Stimulated activated CD8-positive, alpha-beta memory T cell treated with anti-CD3 and anti-CD28 coated beads, Interleukin-12 subunit alpha, Interleukin-12 subunit beta, amount 100 ng/mL, for 24 hours (primary cell): Measurements from ENCODE around the gene NR4A3.
"Not testable (repeated sequence)": the region's sequence is repeated elsewhere in the genome, so short reads cannot be mapped to it uniquely, and the experiment has no call there.

Source experiments
- DNase-seq: peaks from one replicate; pipeline ENCODE4 v3.0.0-alpha.2; 2020; ENCODE audit errors: extremely low read depth

NR4A3 gene

GRCh38 chr9:99834474-99834873 is 12.8 kb downstream of the NR4A3 start:
- no peak for DNase-seq

- no peak for DNase-seq
These were observed 13.5 kb downstream of the NR4A3 start for GRCh38 chr9:99835142-99835541.

DNA sequence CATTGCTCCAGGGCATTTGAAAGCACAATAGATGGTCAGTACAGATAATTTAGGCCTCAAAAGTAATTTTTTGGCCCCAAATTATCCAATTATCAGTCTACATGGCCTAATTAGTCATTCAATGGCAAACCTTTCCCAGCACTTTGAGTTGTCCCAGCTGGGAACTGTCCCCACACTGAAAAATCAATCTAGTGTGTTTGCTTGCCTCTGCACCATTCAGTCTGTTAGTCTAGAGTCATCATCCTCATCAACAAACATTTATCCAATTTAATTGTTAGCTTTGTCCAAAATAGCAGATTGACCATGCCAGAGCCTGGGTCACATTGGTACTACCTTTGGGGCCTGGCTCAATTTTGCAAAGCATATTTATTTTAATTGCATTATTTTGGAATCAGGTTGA is 13.9 kb downstream of the NR4A3 start:
- DNase-seq = no peak

DNA sequence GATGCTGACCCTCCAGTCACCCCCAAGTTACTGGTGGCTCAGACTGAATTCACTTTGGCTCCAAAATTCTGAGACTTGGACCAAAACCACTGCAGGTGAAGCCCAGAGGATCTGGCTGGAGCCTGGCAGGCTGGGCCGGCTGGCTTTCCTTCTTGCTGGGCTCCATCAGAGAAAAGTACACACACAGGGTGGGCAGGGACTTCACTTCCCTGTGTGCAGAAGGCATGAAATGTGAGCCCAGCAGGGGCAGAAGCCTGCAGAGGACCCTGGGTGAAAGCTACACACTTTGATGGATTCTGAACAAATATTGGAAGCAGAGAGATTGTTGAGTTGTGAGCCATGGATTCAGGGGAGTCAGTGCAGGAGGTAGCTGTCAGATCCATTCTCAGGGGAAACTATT is 18.4 kb downstream of the NR4A3 start:
- DNase-seq = no peak

GRCh38 chr9:99845063-99845462 is 23.4 kb downstream of the NR4A3 start:
- DNase-seq = no peak

DNA sequence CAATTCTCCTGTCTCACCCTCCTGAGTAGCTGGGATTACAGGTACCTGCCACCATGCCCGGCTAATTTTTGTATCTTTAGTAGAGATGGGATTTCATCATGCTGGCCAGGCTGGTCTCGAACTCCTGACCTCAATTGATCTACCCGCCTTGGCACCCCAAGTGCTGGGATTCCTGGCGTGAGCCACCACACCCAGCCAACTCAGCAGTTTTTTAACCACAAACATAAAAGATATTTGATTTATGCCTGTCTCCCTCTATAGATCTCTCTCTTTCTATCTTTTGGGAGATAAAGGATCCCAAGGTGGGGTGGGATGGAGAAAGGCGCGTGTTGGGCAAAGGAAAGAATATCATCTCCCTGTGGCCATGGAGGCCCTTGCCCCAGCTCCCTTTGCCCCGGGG is 26.8 kb downstream of the NR4A3 start:
- DNase-seq = no peak

DNA sequence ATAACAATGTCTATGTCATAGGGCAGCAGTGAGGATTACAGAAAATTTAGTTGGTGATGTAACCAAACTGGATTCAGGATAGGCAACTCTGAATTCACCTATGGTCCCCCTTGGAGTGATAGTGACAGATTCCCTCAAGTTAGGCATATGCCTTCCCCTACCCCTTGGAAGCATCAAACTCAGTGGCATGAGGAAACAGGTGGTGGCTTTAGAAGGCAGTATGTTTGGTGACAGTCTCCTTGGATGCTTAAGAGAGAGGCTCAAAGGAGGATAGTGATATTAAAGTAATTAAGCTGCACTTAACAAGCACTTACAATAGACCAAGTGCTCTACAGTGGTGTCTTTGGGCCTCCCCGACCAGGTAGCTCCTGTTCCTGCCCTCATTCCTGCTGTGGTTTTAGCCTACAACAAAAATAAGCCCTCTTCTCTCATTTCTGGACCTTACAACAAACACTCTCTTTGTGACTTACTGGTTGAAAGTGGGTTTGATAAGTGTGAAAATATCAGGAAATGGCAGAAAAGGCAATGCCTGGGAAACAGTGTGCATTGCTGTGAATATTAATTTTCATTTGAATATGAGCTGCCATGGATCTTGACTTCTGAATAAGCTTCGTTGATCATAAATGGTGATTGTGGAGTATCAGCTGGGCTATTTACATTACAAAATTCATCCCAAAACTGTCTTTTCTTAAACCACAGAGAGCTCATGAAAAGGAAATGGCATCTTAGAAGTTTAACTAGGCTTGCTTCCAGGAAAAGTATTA is 29.2 kb downstream of the NR4A3 start:
- DNase-seq = no peak

DNA sequence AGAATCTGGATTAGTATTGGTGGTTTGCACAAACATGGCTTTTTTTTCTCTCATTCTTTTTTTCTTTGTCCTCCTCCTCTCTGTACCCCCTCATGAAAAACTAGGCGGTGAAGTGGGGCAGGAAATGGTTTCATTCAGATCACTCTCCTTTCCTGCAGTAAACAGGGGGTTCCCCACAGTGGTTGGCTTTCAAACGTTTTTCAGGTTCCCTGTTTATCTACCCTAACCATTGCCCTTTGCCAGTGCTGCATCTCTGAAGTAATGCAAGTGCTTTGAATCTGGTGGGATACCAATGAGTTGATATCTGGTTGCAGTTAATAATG is 29.8 kb downstream of the NR4A3 start:
- no peak for DNase-seq

DNA sequence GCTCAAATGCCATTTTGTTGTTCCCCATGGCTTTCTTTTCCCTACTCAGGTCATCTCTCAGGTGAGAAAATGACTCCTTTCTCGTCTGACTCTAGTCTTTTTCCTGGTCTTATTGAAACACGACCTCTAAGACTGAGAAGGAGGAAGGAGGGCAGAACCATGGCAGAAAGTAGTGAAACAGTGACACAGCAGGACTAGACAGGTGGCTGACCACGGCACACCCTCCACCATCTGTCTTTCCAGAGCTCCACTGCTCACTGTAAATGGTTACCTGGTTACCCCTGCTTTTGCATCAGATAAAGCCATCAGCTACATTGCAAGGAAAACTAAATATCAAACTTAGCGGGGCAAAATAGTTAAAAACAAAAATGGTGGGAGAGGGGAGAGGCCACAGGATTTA is 30.9 kb downstream of the NR4A3 start:
- DNase-seq = no peak

GRCh38 chr9:99855467-99856176 is 33.9 kb downstream of the NR4A3 start:
- DNase-seq = no peak

GRCh38 chr9:99857576-99857975 is 35.9 kb downstream of the NR4A3 start:
- DNase-seq = not testable (repeated sequence)

DNA sequence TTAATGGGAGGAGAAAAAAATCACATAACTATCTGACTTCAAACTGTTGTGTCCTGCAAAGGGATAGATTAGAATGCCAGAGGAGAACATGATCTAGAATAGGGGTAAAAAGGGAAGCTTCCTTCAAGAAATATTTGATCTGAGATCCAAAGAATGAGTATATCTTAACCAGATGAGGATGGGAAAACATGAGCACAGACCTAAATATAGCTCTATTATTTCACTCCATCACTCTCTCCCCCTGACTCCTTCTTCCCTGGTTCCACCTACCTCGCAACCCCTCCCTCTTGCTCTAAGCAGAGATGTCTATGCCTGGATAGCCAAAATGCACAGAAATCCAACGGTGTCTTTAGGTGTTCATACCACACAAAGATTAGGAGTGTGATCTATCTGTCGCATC is 36.4 kb downstream of the NR4A3 start:
- DNase-seq = no peak

DNA sequence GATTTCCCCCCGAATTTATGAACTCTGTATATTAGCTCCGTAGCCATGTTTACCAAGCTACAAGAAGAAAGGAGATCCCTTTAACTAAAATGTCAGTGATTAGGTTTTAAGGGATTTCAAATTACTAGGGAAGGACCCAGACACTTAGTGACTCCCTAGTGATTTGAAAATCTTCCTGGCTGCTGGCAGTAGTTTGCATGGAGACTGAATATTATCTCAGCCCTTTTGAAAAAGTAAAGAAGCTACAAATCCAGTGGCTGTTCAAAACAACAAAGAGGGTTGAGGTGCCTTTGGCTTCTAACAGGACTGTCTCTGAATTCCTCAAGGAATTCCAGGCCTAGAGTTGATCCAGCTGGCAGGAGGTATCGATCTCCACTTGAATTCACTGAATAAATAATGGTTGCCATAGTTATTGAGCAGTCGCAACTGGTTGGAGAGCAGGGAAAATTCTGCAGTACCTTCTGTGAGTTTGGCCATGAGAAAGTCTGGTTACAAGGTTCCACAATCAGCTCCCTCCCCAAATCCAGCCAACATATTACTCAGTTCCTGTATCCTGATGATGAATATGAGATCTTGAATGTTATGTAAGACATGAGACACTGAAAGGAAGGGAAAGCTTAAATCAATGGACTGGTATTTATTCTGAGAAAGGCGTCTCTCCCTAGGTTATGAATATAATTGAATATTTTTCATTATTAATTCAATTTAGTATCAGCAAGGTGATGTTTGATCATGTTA is 37.7 kb downstream of the NR4A3 start:
- no peak for DNase-seq

DNA sequence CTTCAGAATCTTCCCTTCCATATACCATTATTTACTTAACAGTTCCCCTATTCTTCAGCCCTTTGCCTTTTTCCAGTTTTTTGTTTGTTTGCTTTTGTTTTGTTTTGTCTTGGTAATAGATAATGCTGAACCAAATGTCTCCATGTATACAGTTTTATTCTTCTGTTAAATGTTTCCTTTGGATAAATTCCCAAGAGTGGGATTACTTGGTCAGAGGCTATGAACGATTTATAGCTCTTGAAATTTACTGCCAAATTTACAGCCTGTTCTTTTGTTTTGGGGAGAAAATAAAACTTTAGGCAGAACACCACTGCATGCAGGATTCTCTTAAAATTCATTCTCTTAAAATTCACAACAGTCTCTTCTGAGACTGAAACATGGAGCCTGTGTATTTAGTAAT is 38.6 kb downstream of the NR4A3 start:
- DNase-seq = no peak

DNA sequence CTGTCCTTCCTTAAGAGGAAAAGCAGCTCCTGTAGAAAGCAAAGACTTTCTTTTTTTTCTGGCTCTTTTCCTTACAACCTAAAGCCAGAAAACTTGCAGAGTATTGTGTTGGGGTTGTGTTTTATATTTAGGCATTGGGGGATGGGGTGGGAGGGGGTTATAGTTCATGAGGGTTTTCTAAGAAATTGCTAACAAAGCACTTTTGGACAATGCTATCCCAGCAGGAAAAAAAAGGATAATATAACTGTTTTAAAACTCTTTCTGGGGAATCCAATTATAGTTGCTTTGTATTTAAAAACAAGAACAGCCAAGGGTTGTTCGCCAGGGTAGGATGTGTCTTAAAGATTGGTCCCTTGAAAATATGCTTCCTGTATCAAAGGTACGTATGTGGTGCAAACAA is 42.3 kb downstream of the NR4A3 start:
- no peak for DNase-seq

GRCh38 chr9:99866398-99866797 is 44.7 kb downstream of the NR4A3 start:
- DNase-seq = no peak

GRCh38 chr9:99867536-99867935 is 45.9 kb downstream of the NR4A3 start:
- DNase-seq = no peak

DNA sequence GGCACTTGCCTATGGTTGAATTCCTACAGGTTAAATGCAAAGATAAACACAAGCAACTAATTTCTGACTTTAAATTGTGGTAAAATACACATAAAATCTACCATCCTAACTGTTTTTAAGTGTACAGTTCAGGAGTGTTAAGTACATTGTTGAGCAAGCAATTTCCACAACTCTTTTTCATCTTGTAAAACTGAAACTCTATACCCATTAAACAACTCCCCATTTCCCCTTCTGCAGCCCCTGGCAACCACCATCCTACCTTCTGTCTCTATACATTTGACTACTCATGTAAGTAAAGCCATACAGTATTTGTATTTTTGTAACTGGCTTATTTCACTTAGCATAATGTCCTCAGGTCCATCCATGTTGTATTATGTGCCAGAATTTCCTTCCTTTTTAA is 46.3 kb downstream of the NR4A3 start:
- DNase-seq = no peak

DNA sequence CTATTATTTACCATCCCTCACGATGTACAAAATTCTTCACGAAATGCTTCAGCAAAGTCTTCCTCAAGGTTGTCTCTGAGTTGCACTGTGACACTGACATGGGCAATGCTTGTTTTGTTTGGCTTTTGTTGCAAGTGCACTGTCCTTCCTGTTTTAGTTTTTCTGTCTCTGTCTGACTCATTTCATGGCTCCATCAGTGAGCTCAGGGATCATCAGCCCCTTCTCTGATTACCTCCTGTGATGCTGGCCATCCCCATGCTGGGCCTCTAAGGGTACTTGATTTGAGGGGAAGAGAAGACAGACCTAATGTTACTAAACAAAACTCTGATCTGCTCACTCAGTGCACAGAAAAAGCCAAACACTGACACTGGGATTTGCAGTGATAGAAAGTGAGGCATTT is 47.2 kb downstream of the NR4A3 start:
- DNase-seq = no peak

GRCh38 chr9:99870126-99870525 is 48.4 kb downstream of the NR4A3 start:
- no peak for DNase-seq

DNA sequence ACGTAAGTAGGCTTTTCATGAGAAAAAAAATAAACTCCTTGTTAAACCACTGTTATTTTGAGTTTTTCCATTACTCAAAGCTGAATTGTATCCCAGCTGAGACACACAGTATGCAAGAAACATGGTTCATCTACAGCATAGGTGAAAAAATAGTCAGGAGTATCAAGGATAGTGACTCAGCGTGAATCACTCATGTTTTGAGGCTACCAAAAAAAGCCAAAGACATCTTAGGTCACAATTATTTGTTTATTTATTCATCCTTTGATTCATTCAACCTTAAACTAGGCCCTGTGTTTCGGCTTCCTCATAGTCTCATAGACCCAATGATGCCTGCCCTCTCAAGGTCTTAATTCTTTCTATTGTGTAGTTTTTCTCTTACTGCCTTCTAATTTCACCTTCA is 51.8 kb downstream of the NR4A3 start:
- no peak for DNase-seq

- no peak for DNase-seq
These were observed 52.4 kb downstream of the NR4A3 start for GRCh38 chr9:99873943-99874584.

- DNase-seq = no peak
These were observed 54.5 kb downstream of the NR4A3 start for GRCh38 chr9:99876190-99876589.
